ENCODE results near the gene LCOR.
"Not testable (repeated sequence)": the region's sequence is repeated elsewhere in the genome, so short reads cannot be mapped to it uniquely, and the experiment has no call there.

The LCOR gene

GRCh38 chr10:96831867-96832720, at the start of gene LCOR:
LCOR (plus strand) TSS chr10:96832298; CDS start chr10:96949058, 116,760 bp downstream.
- Histone ChIP-seq H3K36me3 (ENCODE audit: control insufficient read depth in 1 of 2, insufficient read depth in 2 of 2, low read length in 2 of 2) (no peaks in the 10 kb centered on the region), H3K9me3 (ENCODE audit: control insufficient read depth in 1 of 2, low read length in 2 of 2) (no peaks in the 10 kb centered on the region), H3K27ac (ENCODE audit: low read length) (peak within 1 kb of the TSS; percentile 91), H3K4me3 (ENCODE audit: low read depth in 1 of 2, low read length in 2 of 2) (peak within 1 kb of the TSS; percentile 81 to 90), H3K27me3 (ENCODE audit: low read depth, low read length) (no peaks in the 10 kb centered on the region), H3K4me1 (ENCODE audit: control insufficient read depth in 1 of 2, insufficient read depth in 2 of 2, low read length in 2 of 2) (peaks cover 11 to 19% of the 10 kb centered on the region in 2 donors)

GRCh38 chr10:96784253-96784652, 47.8 kb upstream of the LCOR start:
- H3K4me3 ChIP-seq (ENCODE audit: low read depth in 1 of 2, low read length in 2 of 2) = no peak overlapping the region
- no peak overlapping the region for H3K27ac ChIP-seq (ENCODE audit: low read length)
- H3K36me3 ChIP-seq (ENCODE audit: control insufficient read depth in 1 of 2, insufficient read depth in 2 of 2, low read length in 2 of 2) = no peaks in the 10 kb centered on the region
- no peaks in the 10 kb centered on the region for H3K27me3 ChIP-seq (ENCODE audit: low read depth, low read length)
- peaks cover 0 to 6% of the 10 kb centered on the region in 2 donors for H3K9me3 ChIP-seq (ENCODE audit: control insufficient read depth in 1 of 2, low read length in 2 of 2)
- H3K4me1 ChIP-seq (ENCODE audit: control insufficient read depth in 1 of 2, insufficient read depth in 2 of 2, low read length in 2 of 2) = no peaks in the 10 kb centered on the region

- no peak overlapping the region for H3K4me3 ChIP-seq (ENCODE audit: low read depth in 1 of 2, low read length in 2 of 2)
- H3K27ac ChIP-seq (ENCODE audit: low read length) = no peak overlapping the region
- H3K9me3 ChIP-seq (ENCODE audit: control insufficient read depth in 1 of 2, low read length in 2 of 2) = no peaks in the 10 kb centered on the region
- H3K27me3 ChIP-seq (ENCODE audit: low read depth, low read length) = no peaks in the 10 kb centered on the region
- no peaks in the 10 kb centered on the region for H3K36me3 ChIP-seq (ENCODE audit: control insufficient read depth in 1 of 2, insufficient read depth in 2 of 2, low read length in 2 of 2)
- H3K4me1 ChIP-seq (ENCODE audit: control insufficient read depth in 1 of 2, insufficient read depth in 2 of 2, low read length in 2 of 2) = no peaks in the 10 kb centered on the region
Observed at GRCh38 chr10:96789571-96790108, 42.5 kb upstream of the LCOR start.

GRCh38 chr10:96791902-96792301, 40.2 kb upstream of the LCOR start:
- Histone ChIP-seq H3K27ac (ENCODE audit: low read length) (no peak overlapping the region), H3K27me3 (ENCODE audit: low read depth, low read length) (no peaks in the 10 kb centered on the region), H3K4me1 (ENCODE audit: control insufficient read depth in 1 of 2, insufficient read depth in 2 of 2, low read length in 2 of 2) (no peaks in the 10 kb centered on the region), H3K36me3 (ENCODE audit: control insufficient read depth in 1 of 2, insufficient read depth in 2 of 2, low read length in 2 of 2) (no peaks in the 10 kb centered on the region), H3K9me3 (ENCODE audit: control insufficient read depth in 1 of 2, low read length in 2 of 2) (no peaks in the 10 kb centered on the region), H3K4me3 (ENCODE audit: low read depth in 1 of 2, low read length in 2 of 2) (no peak overlapping the region)

- Histone ChIP-seq H3K36me3 (ENCODE audit: control insufficient read depth in 1 of 2, insufficient read depth in 2 of 2, low read length in 2 of 2) (no peaks in the 10 kb centered on the region), H3K4me3 (ENCODE audit: low read depth in 1 of 2, low read length in 2 of 2) (no peak overlapping the region), H3K27ac (ENCODE audit: low read length) (no peak overlapping the region), H3K4me1 (ENCODE audit: control insufficient read depth in 1 of 2, insufficient read depth in 2 of 2, low read length in 2 of 2) (no peaks in the 10 kb centered on the region), H3K27me3 (ENCODE audit: low read depth, low read length) (no peaks in the 10 kb centered on the region), H3K9me3 (ENCODE audit: control insufficient read depth in 1 of 2, low read length in 2 of 2) (no peaks in the 10 kb centered on the region)
Observed at GRCh38 chr10:96794836-96795733, 37.0 kb upstream of the LCOR start.

GRCh38 chr10:96797485-96797884, 34.6 kb upstream of the LCOR start:
- Histone ChIP-seq H3K36me3 (ENCODE audit: control insufficient read depth in 1 of 2, insufficient read depth in 2 of 2, low read length in 2 of 2) (no peaks in the 10 kb centered on the region), H3K4me1 (ENCODE audit: control insufficient read depth in 1 of 2, insufficient read depth in 2 of 2, low read length in 2 of 2) (no peaks in the 10 kb centered on the region), H3K9me3 (ENCODE audit: control insufficient read depth in 1 of 2, low read length in 2 of 2) (no peaks in the 10 kb centered on the region), H3K27ac (ENCODE audit: low read length) (no peak overlapping the region), H3K4me3 (ENCODE audit: low read depth in 1 of 2, low read length in 2 of 2) (no peak overlapping the region), H3K27me3 (ENCODE audit: low read depth, low read length) (no peaks in the 10 kb centered on the region)

GRCh38 chr10:96803288-96803664, 28.8 kb upstream of the LCOR start:
- Histone ChIP-seq H3K36me3 (ENCODE audit: control insufficient read depth in 1 of 2, insufficient read depth in 2 of 2, low read length in 2 of 2) (no peaks in the 10 kb centered on the region), H3K4me3 (ENCODE audit: low read depth in 1 of 2, low read length in 2 of 2) (no peak overlapping the region), H3K27me3 (ENCODE audit: low read depth, low read length) (no peaks in the 10 kb centered on the region), H3K27ac (ENCODE audit: low read length) (no peak overlapping the region), H3K9me3 (ENCODE audit: control insufficient read depth in 1 of 2, low read length in 2 of 2) (no peaks in the 10 kb centered on the region), H3K4me1 (ENCODE audit: control insufficient read depth in 1 of 2, insufficient read depth in 2 of 2, low read length in 2 of 2) (no peaks in the 10 kb centered on the region)

- H3K27me3 ChIP-seq (ENCODE audit: low read depth, low read length) = no peaks in the 10 kb centered on the region
- H3K9me3 ChIP-seq (ENCODE audit: control insufficient read depth in 1 of 2, low read length in 2 of 2) = no peaks in the 10 kb centered on the region
- no peaks in the 10 kb centered on the region for H3K36me3 ChIP-seq (ENCODE audit: control insufficient read depth in 1 of 2, insufficient read depth in 2 of 2, low read length in 2 of 2)
- H3K4me1 ChIP-seq (ENCODE audit: control insufficient read depth in 1 of 2, insufficient read depth in 2 of 2, low read length in 2 of 2) = no peaks in the 10 kb centered on the region
- H3K27ac ChIP-seq (ENCODE audit: low read length) = no peak overlapping the region
- no peak overlapping the region for H3K4me3 ChIP-seq (ENCODE audit: low read depth in 1 of 2, low read length in 2 of 2)
Observed at GRCh38 chr10:96814264-96814663, 17.8 kb upstream of the LCOR start.

- not testable (repeated sequence) for H3K27ac ChIP-seq (ENCODE audit: low read length); H3K4me3 ChIP-seq (ENCODE audit: low read depth in 1 of 2, low read length in 2 of 2); H3K9me3 ChIP-seq (ENCODE audit: control insufficient read depth in 1 of 2, low read length in 2 of 2); H3K4me1 ChIP-seq (ENCODE audit: control insufficient read depth in 1 of 2, insufficient read depth in 2 of 2, low read length in 2 of 2); H3K27me3 ChIP-seq (ENCODE audit: low read depth, low read length); H3K36me3 ChIP-seq (ENCODE audit: control insufficient read depth in 1 of 2, insufficient read depth in 2 of 2, low read length in 2 of 2)
Observed at GRCh38 chr10:96818971-96819370, 13.1 kb upstream of the LCOR start.

- Histone ChIP-seq H3K27me3 (ENCODE audit: low read depth, low read length) (no peaks in the 10 kb centered on the region), H3K36me3 (ENCODE audit: control insufficient read depth in 1 of 2, insufficient read depth in 2 of 2, low read length in 2 of 2) (no peaks in the 10 kb centered on the region), H3K4me1 (ENCODE audit: control insufficient read depth in 1 of 2, insufficient read depth in 2 of 2, low read length in 2 of 2) (no peaks in the 10 kb centered on the region), H3K4me3 (ENCODE audit: low read depth in 1 of 2, low read length in 2 of 2) (no peak overlapping the region), H3K9me3 (ENCODE audit: control insufficient read depth in 1 of 2, low read length in 2 of 2) (no peaks in the 10 kb centered on the region), H3K27ac (ENCODE audit: low read length) (no peak overlapping the region)
Observed at GRCh38 chr10:96820765-96821164, 11.3 kb upstream of the LCOR start.

- Histone ChIP-seq H3K4me3 (ENCODE audit: low read depth in 1 of 2, low read length in 2 of 2) (no peak overlapping the region), H3K27ac (ENCODE audit: low read length) (no peak overlapping the region), H3K4me1 (ENCODE audit: control insufficient read depth in 1 of 2, insufficient read depth in 2 of 2, low read length in 2 of 2) (no peaks in the 10 kb centered on the region), H3K27me3 (ENCODE audit: low read depth, low read length) (no peaks in the 10 kb centered on the region), H3K36me3 (ENCODE audit: control insufficient read depth in 1 of 2, insufficient read depth in 2 of 2, low read length in 2 of 2) (no peaks in the 10 kb centered on the region), H3K9me3 (ENCODE audit: control insufficient read depth in 1 of 2, low read length in 2 of 2) (no peaks in the 10 kb centered on the region)
Observed at GRCh38 chr10:96826438-96826837, 5.7 kb upstream of the LCOR start.

All from muscle layer of duodenum (tissue), 2 donors.